Lung (tissue), 12 donors: ENCODE measurements around the gene MRPS2. TPM values are rescaled to one million over a fixed set of nuclear protein-coding genes. Genes with fewer than 3 reads are reported as not detected.
A peak's percentile ranks its signal among the peaks of the same experiment; 100 is the strongest.

ENCODE experiments used
- ATAC-seq: fragments of 200-7000 bp; cut with Tn5 transposase; one replicate; pipeline ENCODE4 v1.9.1; 2020; ENCODE audit warnings: moderate number of reproducible peaks; ENCODE audit not compliant: insufficient read depth, low FRiP score
- DNase-seq, 3 donors: peaks; one replicate each; pipeline ENCODE4 v3.0.0-alpha.2; 2013 to 2017
- H3K27ac ChIP-seq, 2 donors: one replicate each; pipeline ENCODE4 v1.5.1; 2013; ENCODE audit warnings: mild to moderate bottlenecking in 2 of 2, moderate library complexity in 2 of 2, control low read depth in 1 of 2, inconsistent platforms in 1 of 2, low read depth in 1 of 2, low read length in 1 of 2
- H3K27me3 ChIP-seq, 3 donors: one replicate each; pipeline ENCODE4 v1.5.1; 2013; ENCODE audit warnings: low read length in 2 of 3; ENCODE audit not compliant: control insufficient read depth in 3 of 3, insufficient read depth in 3 of 3
- H3K36me3 ChIP-seq, 4 donors: one replicate each; pipeline ENCODE4 v1.5.1; 2013; ENCODE audit warnings: low read length in 4 of 4, mild to moderate bottlenecking in 1 of 4, moderate library complexity in 1 of 4; ENCODE audit not compliant: control insufficient read depth in 4 of 4, insufficient read depth in 4 of 4
- H3K4me1 ChIP-seq, 5 donors: one replicate each; pipeline ENCODE4 v1.5.1; 2013; ENCODE audit warnings: low read length in 5 of 5, mild to moderate bottlenecking in 2 of 5, moderate library complexity in 1 of 5; ENCODE audit not compliant: control insufficient read depth in 5 of 5, insufficient read depth in 5 of 5
- H3K4me3 ChIP-seq: one replicate; pipeline ENCODE4 v1.5.1; 2013; ENCODE audit warnings: mild to moderate bottlenecking, control low read depth, moderate library complexity
- H3K9ac ChIP-seq, 2 donors: one replicate each; pipeline ENCODE4 v1.5.1; 2013; ENCODE audit warnings: low read length in 2 of 2, control low read depth in 1 of 2; ENCODE audit not compliant: insufficient read depth in 1 of 2
- H3K9me3 ChIP-seq, 4 donors: one replicate each; pipeline ENCODE4 v1.5.1; 2013; ENCODE audit warnings: low read length in 3 of 4, mild to moderate bottlenecking in 1 of 4, moderate library complexity in 1 of 4; ENCODE audit not compliant: control insufficient read depth in 4 of 4, insufficient read depth in 3 of 4
- CTCF ChIP-seq: IDR thresholded peaks from 2 replicates; pipeline ENCODE4 v1.5.1; 2012; ENCODE audit warnings: mild to moderate bottlenecking; ENCODE audit errors: control extremely low read depth, extremely low read depth
- WGBS, 2 donors: extraction: QIAGEN DNeasy Blood & Tissue Kit; methylation state at CpG; one replicate each; pipeline ENCODE4 v1.1.7; 2013; 5-methylcytosine and 5-hydroxymethylcytosine counted together
- polyA plus RNA-seq, 2 donors: library from polyadenylated mRNA; stranded (reverse); fragments of 200-250 nt; gene quantifications; one replicate each; pipeline ENCODE4 v1.2.1, GENCODE V29; 2013
- total RNA-seq, 2 donors: library from RNA; depleted of rRNA in 1 of 2; stranded (reverse); fragments of >200 nt in 1 of 2; gene quantifications; one replicate each; pipeline ENCODE4 v1.2.1, GENCODE V29; 2014 to 2021
- donor health status: control.
- donor health status: control.
- donor health status: Bipolar disorder and iron deficiency.
- donor health status: healthy.
- donor health status: DM: yes; HTN: yes; CAD: no.

The MRPS2 gene
- total and polyA plus RNA-seq, 4 donors: 18.2 to 42.0 (median 31.8) TPM

- no peak overlapping the region for H3K9ac ChIP-seq
- no peak overlapping the region for H3K27ac ChIP-seq
- H3K4me1 ChIP-seq: peaks cover 0 to 6% (median 2%) of the 10 kb centered on the region in 5 donors
- DNase-seq (no peak), ATAC-seq (no peak)
- no peaks in the 10 kb centered on the region for H3K27me3 ChIP-seq
- TF ChIP-seq CTCF: no peak
- H3K9me3 ChIP-seq: no peaks in the 10 kb centered on the region
- H3K36me3 ChIP-seq: peaks cover 0 to 43% (median 28%) of the 10 kb centered on the region in 4 donors
- 92 to 95% methylated on average over 21 of the region's 21 CpGs for WGBS, 2 donors
- no peak overlapping the region for H3K4me3 ChIP-seq
These were observed 14.7 kb upstream of the MRPS2 start for GRCh38 chr9:135485832-135486231.

GRCh38 chr9:135486267-135487065 is 14.0 kb upstream of the MRPS2 start:
- H3K27ac ChIP-seq: no peak overlapping the region
- H3K4me1 ChIP-seq: no peaks in the 10 kb centered on the region
- no peak for TF ChIP-seq CTCF
- 94 to 96% methylated on average over 33 of the region's 33 CpGs for WGBS, 2 donors
- no peak overlapping the region for H3K4me3 ChIP-seq
- H3K9ac ChIP-seq: no peak overlapping the region
- H3K27me3 ChIP-seq: no peaks in the 10 kb centered on the region
- ATAC-seq (no peak), DNase-seq (peak in 1 of 3 donors; percentile 6)
- no peaks in the 10 kb centered on the region for H3K9me3 ChIP-seq
- H3K36me3 ChIP-seq: peaks cover 0 to 45% (median 28%) of the 10 kb centered on the region in 4 donors

- Histone ChIP-seq H3K36me3 (peaks cover 0 to 45% (median 28%) of the 10 kb centered on the region in 4 donors), H3K4me1 (no peaks in the 10 kb centered on the region), H3K9ac (no peak overlapping the region), H3K9me3 (no peaks in the 10 kb centered on the region), H3K27ac (no peak overlapping the region), H3K4me3 (no peak overlapping the region), H3K27me3 (no peaks in the 10 kb centered on the region)
- TF ChIP-seq CTCF: no peak
- ATAC-seq (no peak), DNase-seq (no peak)
- WGBS, 2 donors: 96 to 97% methylated on average over 39 to 40 of the region's 40 CpGs
These were observed 13.0 kb upstream of the MRPS2 start for GRCh38 chr9:135487281-135488012.
